Brain pericyte (primary cell): ENCODE measurements around the gene OSBPL2.

ENCODE experiments used
- DNase-seq: peaks from one replicate; pipeline ENCODE4 v3.0.0-alpha.2; 2012; ENCODE audit warnings: low read depth, low spot score

The OSBPL2 gene

GRCh38 chr20:62254021-62254724 is 15.9 kb downstream of the OSBPL2 start:
- no peak for DNase-seq

GRCh38 chr20:62255976-62256375 is 17.7 kb downstream of the OSBPL2 start:
- no peak for DNase-seq

- DNase-seq, result no peak
Measured at GRCh38 chr20:62258499-62259293, 20.4 kb downstream of the OSBPL2 start.

- no peak for DNase-seq
Measured at GRCh38 chr20:62259294-62259565, 20.9 kb downstream of the OSBPL2 start.

- no peak for DNase-seq
Measured at GRCh38 chr20:62262064-62262463, 23.7 kb downstream of the OSBPL2 start.

GRCh38 chr20:62263396-62263795 is 25.1 kb downstream of the OSBPL2 start:
- DNase-seq, result no peak

- no peak for DNase-seq
Measured at GRCh38 chr20:62265365-62265764, 27.0 kb downstream of the OSBPL2 start.

GRCh38 chr20:62266340-62266739 is 28.0 kb downstream of the OSBPL2 start:
- DNase-seq, result no peak

- no peak for DNase-seq
Measured at GRCh38 chr20:62266851-62267250, 28.5 kb downstream of the OSBPL2 start.

GRCh38 chr20:62267543-62267942 is 29.2 kb downstream of the OSBPL2 start:
- DNase-seq, result no peak

GRCh38 chr20:62268228-62268900 is 30.0 kb downstream of the OSBPL2 start:
- DNase-seq, result no peak

- no peak for DNase-seq
Measured at GRCh38 chr20:62269378-62269777, 31.1 kb downstream of the OSBPL2 start.

GRCh38 chr20:62269871-62270270 is 31.6 kb downstream of the OSBPL2 start:
- no peak for DNase-seq

GRCh38 chr20:62272200-62272599 is 33.9 kb downstream of the OSBPL2 start:
- no peak for DNase-seq

GRCh38 chr20:62273416-62273815 is 35.1 kb downstream of the OSBPL2 start:
- DNase-seq, result no peak

GRCh38 chr20:62274332-62274950 is 36.1 kb downstream of the OSBPL2 start:
- no peak for DNase-seq

GRCh38 chr20:62275219-62275618 is 36.9 kb downstream of the OSBPL2 start:
- no peak for DNase-seq

GRCh38 chr20:62276439-62276838 is 38.1 kb downstream of the OSBPL2 start:
- DNase-seq, result no peak

GRCh38 chr20:62277253-62277652 is 38.9 kb downstream of the OSBPL2 start:
- DNase-seq, result no peak

GRCh38 chr20:62280303-62280702 is 42.0 kb downstream of the OSBPL2 start:
- DNase-seq, result no peak

- DNase-seq, result no peak
Measured at GRCh38 chr20:62281161-62281933, 43.0 kb downstream of the OSBPL2 start.

GRCh38 chr20:62282103-62282502 is 43.8 kb downstream of the OSBPL2 start:
- DNase-seq, result no peak
